GOT3 (cell line): ENCODE data around the gene MDFI.

Experiments used
- DNase-seq: peaks from one replicate; lab custom pipeline; 2025; ENCODE audit warnings: mixed read lengths; lab: John Stamatoyannopoulos, UW

Gene MDFI

GRCh38 chr6:41638002-41638934, at the start of gene MDFI:
Gene MDFI (plus strand): TSS chr6:41638468. CDS start chr6:41638750, 282 bp downstream.
- DNase-seq, result no peak

- DNase-seq, result no peak
Observed at GRCh38 chr6:41589223-41589622, 49.0 kb upstream of the MDFI start.

GRCh38 chr6:41589636-41590622, 48.3 kb upstream of the MDFI start:
- DNase-seq, result no peak

GRCh38 chr6:41591122-41591521, 47.1 kb upstream of the MDFI start:
- DNase-seq, result no peak

- no peak for DNase-seq
Observed at GRCh38 chr6:41591859-41592502, 46.3 kb upstream of the MDFI start.

- no peak for DNase-seq
Observed at GRCh38 chr6:41593406-41593805, 44.9 kb upstream of the MDFI start.

GRCh38 chr6:41593839-41594238, 44.4 kb upstream of the MDFI start:
- DNase-seq, result no peak

- DNase-seq, result no peak
Observed at GRCh38 chr6:41594326-41594725, 43.9 kb upstream of the MDFI start.

- DNase-seq, result no peak
Observed at GRCh38 chr6:41594766-41595165, 43.5 kb upstream of the MDFI start.

GRCh38 chr6:41595166-41595565, 43.1 kb upstream of the MDFI start:
- no peak for DNase-seq

GRCh38 chr6:41596096-41596685, 42.1 kb upstream of the MDFI start:
- DNase-seq, result no peak

GRCh38 chr6:41596807-41597206, 41.5 kb upstream of the MDFI start:
- DNase-seq, result no peak

GRCh38 chr6:41597246-41598000, 40.8 kb upstream of the MDFI start:
- DNase-seq, result no peak

- no peak for DNase-seq
Observed at GRCh38 chr6:41598670-41599014, 39.6 kb upstream of the MDFI start.

- DNase-seq, result no peak
Observed at GRCh38 chr6:41599015-41599851, 39.0 kb upstream of the MDFI start.

- no peak for DNase-seq
Observed at GRCh38 chr6:41599852-41600445, 38.3 kb upstream of the MDFI start.

GRCh38 chr6:41600499-41601247, 37.6 kb upstream of the MDFI start:
- DNase-seq, result no peak

- no peak for DNase-seq
Observed at GRCh38 chr6:41601248-41601549, 37.1 kb upstream of the MDFI start.

GRCh38 chr6:41602422-41602743, 35.9 kb upstream of the MDFI start:
- DNase-seq, result no peak
